CD4-positive, alpha-beta T cell treated with Interleukin-4 for 4 hours (primary cell): ENCODE results near the gene TIMM50.
"Not testable (repeated sequence)": the region's sequence is repeated elsewhere in the genome, so short reads cannot be mapped to it uniquely, and the experiment has no call there.

Experiments
- DNase-seq: peaks from one replicate; pipeline ENCODE4 v3.0.0-alpha.2; 2020

The TIMM50 gene

GRCh38 chr19:39480337-39481228 is at the start of gene TIMM50:
TSS of gene TIMM50 (plus strand) at chr19:39480838. CDS start at chr19:39480854, 16 bp downstream.
- peak; percentile 94 for DNase-seq

DNA sequence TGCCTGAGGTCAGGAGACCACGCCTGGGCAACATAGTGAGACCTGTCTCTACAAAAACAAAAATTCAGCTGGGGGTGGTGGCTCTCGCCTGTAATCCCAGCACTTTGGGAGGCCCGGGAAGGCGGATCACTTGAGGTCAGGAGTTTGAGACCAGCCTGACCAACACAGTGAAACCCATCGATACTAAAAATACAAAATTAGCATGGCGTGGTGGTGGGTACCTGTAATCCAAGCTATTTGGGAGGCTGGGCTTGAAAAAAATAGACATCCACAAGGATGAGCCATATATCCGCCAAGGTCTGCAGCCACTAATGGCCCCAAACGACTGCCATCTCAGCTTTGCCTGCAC is 48.0 kb upstream of the TIMM50 start:
- DNase-seq: no peak

DNA sequence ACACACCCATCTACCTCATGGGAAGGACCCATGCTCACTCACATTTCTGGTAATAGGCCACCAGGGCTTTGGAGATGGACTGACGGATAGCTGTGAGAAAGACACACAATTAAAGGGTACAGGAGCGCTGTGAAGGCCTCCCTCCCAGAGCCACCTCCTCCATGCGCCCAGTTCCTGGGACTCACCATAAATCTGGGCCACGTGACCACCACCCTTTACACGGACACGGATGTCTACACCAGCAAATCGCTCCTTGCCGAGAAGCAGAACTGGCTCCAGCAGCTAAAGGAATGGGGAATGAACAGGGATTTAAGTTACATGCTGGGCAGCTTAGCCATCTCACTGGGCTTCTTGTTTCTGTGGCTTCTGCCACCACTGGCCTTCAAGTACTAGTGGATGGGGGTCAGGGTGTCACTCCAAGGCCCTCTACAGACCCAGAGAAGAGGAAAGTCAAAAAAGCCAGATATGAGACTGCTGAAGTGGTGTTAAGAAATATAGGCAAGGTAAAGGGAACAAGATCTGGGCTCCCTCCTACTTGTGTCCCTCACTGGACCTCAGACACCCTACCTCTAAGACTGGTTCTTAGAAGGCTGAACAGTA is 47.1 kb upstream of the TIMM50 start:
- DNase-seq: no peak

GRCh38 chr19:39434123-39435076 is 46.2 kb upstream of the TIMM50 start:
- no peak for DNase-seq

DNA sequence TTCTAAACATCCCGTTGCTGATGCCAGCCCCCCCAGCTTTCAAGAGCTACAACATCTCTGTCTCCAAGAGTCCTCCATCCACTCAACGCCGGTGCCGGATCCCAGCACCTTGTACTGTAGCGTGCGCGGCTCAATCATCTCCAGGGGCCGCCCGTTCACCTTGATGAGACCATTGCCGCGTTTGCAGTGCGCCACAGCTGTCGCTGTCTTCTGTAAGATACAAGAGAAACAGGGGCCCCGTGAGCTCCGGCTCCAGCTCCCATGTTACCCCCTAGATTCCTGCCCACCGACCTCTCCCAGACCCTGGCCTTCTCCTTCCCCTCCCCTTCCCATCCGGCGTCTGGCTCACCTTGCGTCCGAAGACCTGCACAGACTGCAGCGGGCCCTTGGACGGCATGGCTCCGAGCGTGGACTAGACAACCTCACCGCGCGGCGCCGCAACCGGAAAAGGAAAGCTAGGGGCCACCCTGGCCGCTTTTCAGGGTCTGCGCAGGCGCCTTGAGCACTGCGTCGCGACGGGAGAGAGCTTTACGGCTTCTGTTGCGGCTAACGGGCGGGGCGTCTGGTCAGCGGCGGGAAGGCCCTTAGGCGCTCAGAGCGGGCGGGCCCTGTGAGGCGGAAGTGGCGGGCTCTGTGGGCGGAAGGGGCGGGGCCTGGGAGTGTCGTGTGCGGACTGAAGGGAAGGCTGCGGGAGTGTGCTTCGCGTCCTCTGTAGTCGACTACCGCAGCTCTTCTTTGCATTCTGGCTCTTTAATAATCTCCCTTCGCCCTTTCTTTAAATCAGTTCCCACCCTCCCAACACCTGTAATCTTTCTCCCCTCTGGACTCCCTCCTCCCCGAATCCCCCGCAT is 44.9 kb upstream of the TIMM50 start, which contains the start of gene RPS16:
TSS of gene RPS16 (minus strand) at position 451 of the 851 bp plus-strand sequence. CDS start at position 397, 54 bp downstream.
- DNase-seq: peak; percentile 99

- no peak for DNase-seq
Observed at GRCh38 chr19:39436350-39436716, 44.3 kb upstream of the TIMM50 start.

DNA sequence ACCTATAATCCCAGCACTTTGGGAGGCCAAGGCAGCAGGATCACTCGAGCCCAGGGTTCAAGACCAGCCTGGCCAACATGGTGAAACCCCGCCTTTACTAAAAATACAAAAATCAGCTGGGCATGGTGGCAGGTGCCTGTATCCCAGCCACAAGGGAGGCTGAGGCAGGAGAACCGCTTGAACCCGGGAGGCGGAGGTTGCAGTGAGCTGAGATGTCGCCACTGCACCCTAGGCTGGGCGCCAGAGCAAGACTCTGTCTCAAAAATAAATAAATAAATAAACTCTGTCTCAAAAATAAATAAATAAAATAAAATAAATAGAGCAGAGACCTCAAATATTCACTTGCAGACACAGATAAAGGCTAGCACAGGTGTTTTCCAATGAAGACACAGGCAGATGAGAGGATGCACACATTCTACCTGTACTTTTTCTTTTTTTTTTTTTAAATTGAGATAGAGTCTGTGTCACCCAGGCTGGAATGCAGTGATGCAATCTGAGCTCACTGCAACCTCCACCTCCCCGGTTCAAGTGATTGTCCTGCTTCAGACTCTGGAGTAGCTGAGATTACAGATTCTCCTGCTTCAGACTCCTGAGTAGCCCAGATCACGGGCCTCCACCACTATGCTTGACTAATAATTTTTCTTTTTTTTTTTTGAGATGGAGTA is 42.2 kb upstream of the TIMM50 start:
- no peak for DNase-seq

DNA sequence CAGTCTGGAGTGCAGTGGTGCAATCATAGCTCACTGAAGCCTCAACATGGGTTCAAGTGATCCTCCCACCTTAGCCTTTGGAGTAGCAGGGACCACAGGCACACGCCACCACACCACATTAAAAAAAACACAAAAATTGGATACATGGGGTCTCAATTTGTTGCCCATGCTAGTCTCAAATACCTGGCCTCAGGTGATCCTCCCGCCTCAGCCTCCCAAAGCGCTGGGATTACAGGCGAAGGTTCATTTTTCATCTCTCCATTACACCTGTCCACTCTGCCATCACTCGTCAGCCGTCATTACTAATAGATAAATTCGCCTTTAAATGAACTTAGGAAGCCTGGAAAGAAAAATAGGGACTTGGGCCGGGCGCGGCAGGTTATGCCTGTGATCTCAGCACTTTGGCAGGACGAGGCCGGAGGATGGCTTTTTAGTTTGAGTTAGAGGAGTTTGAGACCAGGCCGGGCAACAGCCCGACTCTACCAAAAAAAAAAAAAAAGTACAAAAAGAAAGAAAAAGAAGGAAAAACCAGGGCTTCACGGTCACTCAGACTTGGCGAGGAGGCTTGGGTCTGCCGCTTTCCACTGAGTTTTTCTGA is 35.9 kb upstream of the TIMM50 start:
- DNase-seq: no peak

GRCh38 chr19:39445196-39446111 is 35.2 kb upstream of the TIMM50 start, which contains the start of gene SUPT5H:
TSS of gene SUPT5H (plus strand) at chr19:39445582. CDS start at chr19:39445891, 309 bp downstream.
- peak; percentile 99 for DNase-seq

DNA sequence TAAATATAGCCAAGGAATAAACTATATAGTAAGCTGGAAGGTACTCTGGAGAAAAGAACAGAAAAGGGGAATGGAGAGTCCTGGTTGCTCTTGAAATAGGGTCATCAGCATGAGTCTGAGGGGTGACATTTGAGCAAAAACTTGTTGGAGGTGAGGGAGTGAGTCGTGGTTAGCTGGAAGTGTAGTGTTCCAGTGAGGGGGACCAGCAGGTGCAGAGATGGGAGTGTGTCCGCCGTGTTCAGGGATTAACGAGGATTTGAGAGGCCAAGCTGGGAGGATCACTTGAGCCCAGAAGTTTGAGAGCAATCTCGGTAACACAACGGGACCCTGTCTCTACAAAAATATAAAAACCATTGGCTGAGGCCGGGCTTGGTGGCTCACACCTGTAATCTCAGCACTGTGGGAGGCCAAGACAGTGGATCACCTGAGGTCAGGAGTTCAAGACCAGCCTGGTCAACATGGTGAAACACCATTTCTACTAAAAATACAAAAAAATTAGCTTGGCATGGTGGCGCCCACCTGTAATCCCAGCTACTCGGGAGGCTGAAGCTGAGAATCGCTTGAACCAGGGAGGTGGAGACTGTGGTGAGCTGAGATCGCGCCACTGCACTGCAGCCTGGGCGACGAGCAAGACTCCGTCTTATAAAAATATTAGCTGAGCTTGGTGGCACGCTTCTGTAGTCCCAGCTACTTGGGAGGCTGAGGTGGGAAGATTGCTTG is 34.1 kb upstream of the TIMM50 start:
- no peak for DNase-seq

DNA sequence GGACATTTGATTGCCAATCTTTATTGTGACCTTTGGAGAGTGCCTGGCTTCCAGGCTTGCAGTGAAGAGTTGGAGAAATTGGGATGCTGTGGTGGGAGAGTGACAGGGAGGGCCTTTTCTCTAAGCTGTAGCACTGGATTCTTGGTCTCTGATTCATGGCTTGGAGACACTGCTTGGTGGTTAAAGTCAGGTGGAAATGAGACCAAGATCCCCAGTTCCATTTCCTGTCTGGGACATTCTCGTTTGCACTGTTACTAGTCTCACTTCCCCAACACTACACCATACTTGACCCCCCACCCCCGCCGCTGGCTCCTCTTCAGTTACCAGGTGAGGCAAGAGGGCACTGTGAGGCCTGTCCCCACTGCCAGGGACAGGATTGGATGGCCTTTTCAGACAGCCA is 32.4 kb upstream of the TIMM50 start:
- DNase-seq: no peak

DNA sequence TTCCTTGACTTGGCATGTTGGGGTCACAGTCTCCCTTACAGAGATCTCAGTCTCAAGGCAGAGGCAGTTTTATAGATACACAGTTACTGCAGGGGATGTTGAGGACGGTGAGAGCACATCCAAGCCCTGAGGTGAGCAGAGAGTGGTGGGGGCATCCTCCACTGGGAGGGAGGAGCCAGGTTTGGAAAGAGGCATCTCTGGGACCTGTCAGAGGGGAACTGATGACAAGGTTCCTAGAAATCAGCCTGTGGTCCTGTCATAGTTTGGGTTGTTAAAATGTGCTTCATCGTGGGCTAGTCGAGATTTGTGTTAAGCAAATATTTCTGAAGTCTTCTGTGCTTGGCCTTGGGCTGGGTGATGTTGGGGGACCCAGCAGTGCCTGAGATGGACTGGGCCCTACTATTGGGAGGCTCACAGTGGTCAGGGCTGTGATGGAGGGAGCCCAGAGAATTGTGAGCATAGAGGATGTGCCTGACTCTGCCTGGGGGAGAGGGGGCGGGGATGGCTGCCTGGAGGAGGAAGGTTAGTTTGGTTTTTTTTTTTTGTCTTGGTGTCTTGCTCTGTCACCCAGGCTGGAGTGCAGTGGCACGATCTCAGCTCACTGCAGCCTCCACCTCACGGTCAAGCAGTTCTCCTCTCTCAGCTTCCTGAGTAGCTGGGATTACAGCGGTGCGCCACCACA is 31.4 kb upstream of the TIMM50 start:
- DNase-seq: no peak

GRCh38 chr19:39451257-39451656 is 29.4 kb upstream of the TIMM50 start:
- DNase-seq: not testable (repeated sequence)

- no peak for DNase-seq
Observed at GRCh38 chr19:39463403-39463802, 17.2 kb upstream of the TIMM50 start.

DNA sequence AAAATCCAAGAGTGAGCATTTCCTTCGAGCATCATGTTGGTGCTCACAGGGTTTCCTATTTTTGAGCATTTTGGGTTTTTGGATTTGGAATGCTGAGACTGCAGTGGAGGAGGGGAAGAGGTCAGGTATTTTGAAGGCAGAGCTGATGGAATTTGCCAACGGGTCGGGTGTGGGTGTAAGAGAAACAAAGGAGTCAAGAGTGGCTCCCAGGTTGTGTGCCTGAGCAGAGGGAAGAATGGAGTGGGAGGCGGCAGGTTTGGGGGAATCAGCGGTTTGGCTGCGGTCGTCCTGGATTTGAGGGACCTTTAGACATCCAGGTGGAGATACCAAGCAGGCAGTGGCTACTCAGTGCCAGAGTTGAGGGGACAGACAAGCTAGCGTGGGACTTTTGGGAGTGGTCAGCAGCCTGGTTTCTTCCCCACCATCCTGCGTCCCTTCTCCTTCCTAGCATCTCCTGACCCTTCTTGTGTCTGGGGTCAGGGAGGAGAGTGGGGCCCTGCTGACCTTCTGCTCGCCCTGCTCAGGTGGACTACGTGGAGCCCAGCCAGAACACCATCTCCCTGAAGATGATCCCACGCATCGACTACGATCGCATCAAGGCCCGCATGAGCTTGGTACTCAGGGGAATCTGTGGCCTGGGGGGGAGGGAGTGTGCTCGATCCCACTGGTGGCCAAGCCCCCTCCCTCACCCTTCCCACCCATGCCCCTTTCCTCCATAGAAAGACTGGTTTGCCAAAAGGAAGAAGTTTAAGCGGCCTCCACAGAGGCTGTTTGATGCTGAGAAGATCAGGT is 14.5 kb upstream of the TIMM50 start:
- DNase-seq: no peak

DNA sequence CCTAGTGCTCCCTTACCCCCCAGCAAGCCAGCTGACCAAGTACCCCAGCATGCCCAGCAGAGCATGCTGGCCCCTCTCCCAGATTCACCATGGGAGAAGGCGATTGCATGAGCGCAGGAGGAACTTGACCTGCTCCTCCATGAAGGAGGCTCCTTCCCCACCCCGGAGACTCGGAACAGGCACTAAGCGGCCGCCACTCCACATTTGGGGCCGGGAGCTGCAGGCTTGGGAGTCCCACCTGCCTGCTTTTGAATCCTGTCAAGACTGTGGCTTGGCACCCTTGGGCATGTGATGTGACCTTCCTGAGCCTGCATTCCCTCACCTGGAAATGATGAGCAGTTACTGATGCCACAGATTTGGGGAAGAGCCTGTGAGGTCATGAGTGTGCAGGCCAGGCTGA is 12.7 kb upstream of the TIMM50 start:
- DNase-seq: no peak

DNA sequence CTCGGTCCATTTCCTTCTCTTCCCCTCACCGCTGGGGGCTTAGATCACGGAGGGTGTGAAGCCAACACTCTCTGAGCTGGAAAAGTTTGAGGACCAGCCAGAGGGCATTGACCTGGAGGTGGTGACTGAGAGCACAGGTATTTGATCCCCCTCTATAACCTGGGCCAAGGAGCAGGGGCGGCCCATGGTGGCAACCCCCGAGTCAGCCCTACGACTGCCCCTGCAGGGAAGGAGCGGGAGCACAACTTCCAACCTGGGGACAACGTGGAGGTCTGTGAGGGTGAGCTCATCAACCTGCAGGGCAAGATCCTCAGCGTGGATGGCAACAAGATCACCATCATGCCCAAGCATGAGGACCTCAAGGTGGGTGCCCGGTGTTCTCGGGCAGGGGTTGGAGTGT is 11.6 kb upstream of the TIMM50 start:
- no peak for DNase-seq

GRCh38 chr19:39469567-39469966 is 11.1 kb upstream of the TIMM50 start:
- DNase-seq: no peak
